Liver (tissue), 3 donors: ENCODE results near the gene SMOC2.

Experiments
- FOXA1 ChIP-seq: IDR thresholded peaks from 2 replicates; pipeline ENCODE4 v1.6.1; 2016; ENCODE audit warnings: antibody characterized with exemption
- GABPA ChIP-seq, 2 donors: IDR thresholded peaks in 1 of 2; conservative IDR thresholded peaks in 1 of 2; 2 replicates each; pipeline ENCODE4 v1.6.1; 2016; ENCODE audit warnings: antibody characterized with exemption in 2 of 2, mild to moderate bottlenecking in 1 of 2, moderate library complexity in 1 of 2
- JUND ChIP-seq, 2 donors: IDR thresholded peaks; 2 replicates each; pipeline ENCODE4 v1.6.1; 2016; ENCODE audit warnings: antibody characterized with exemption in 2 of 2
- NR2F2 ChIP-seq: IDR thresholded peaks from 2 replicates; pipeline ENCODE4 v1.6.1; 2016; ENCODE audit warnings: antibody characterized with exemption
- RAD21 ChIP-seq, 2 donors: IDR thresholded peaks; 2 replicates each; pipeline ENCODE4 v1.6.1; 2016; ENCODE audit warnings: antibody characterized with exemption in 2 of 2, mild to moderate bottlenecking in 2 of 2
- REST ChIP-seq: IDR thresholded peaks from 2 replicates; pipeline ENCODE4 v1.6.1; 2016; ENCODE audit warnings: antibody characterized with exemption, mild to moderate bottlenecking
- SP1 ChIP-seq: IDR thresholded peaks from 2 replicates; pipeline ENCODE4 v1.6.1; 2018; ENCODE audit warnings: antibody characterized with exemption, mild to moderate bottlenecking
- TAF1 ChIP-seq: conservative IDR thresholded peaks from 2 replicates; pipeline ENCODE4 v1.6.1; 2016; ENCODE audit warnings: antibody characterized with exemption, mild to moderate bottlenecking
- YY1 ChIP-seq: IDR thresholded peaks from 2 replicates; pipeline ENCODE4 v1.6.1; 2016; ENCODE audit warnings: antibody characterized with exemption, mild to moderate bottlenecking
- TF ChIP-seq, protein P1 (sequence below): IDR thresholded peaks from 2 replicates; pipeline ENCODE4 v1.6.1; 2016; ENCODE audit warnings: antibody characterized with exemption
- TF ChIP-seq, protein P2 (sequence below): fragments of 150-350 bp; IDR thresholded peaks from 2 replicates; pipeline ENCODE4 v1.5.1; 2017; ENCODE audit warnings: improper control_type of control experiment, low read depth, low read length; ENCODE audit not compliant: missing input control
- TF ChIP-seq, protein P3 (sequence below): IDR thresholded peaks from 2 replicates; pipeline ENCODE4 v1.6.1; 2016; ENCODE audit warnings: antibody characterized with exemption
- TF ChIP-seq, protein P4 (sequence below): IDR thresholded peaks from 2 replicates; pipeline ENCODE4 v1.6.1; 2016; ENCODE audit warnings: antibody characterized with exemption
- donor health status: healthy.
- donor health status: healthy.

GRCh38 chr6:168525926-168526630, 85.1 kb downstream of the SMOC2 start:
- TF ChIP-seq, protein P1, sequence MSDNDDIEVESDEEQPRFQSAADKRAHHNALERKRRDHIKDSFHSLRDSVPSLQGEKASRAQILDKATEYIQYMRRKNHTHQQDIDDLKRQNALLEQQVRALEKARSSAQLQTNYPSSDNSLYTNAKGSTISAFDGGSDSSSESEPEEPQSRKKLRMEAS: no peak
- no peak for TF ChIP-seq YY1
- TF ChIP-seq, protein P2, sequence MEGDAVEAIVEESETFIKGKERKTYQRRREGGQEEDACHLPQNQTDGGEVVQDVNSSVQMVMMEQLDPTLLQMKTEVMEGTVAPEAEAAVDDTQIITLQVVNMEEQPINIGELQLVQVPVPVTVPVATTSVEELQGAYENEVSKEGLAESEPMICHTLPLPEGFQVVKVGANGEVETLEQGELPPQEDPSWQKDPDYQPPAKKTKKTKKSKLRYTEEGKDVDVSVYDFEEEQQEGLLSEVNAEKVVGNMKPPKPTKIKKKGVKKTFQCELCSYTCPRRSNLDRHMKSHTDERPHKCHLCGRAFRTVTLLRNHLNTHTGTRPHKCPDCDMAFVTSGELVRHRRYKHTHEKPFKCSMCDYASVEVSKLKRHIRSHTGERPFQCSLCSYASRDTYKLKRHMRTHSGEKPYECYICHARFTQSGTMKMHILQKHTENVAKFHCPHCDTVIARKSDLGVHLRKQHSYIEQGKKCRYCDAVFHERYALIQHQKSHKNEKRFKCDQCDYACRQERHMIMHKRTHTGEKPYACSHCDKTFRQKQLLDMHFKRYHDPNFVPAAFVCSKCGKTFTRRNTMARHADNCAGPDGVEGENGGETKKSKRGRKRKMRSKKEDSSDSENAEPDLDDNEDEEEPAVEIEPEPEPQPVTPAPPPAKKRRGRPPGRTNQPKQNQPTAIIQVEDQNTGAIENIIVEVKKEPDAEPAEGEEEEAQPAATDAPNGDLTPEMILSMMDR: no peak
- TF ChIP-seq RAD21 (IDR thresholded peaks at IDR 0.05): no peak
- TF ChIP-seq SP1: no peak
- TF ChIP-seq REST: no peak
- TF ChIP-seq, protein P3, sequence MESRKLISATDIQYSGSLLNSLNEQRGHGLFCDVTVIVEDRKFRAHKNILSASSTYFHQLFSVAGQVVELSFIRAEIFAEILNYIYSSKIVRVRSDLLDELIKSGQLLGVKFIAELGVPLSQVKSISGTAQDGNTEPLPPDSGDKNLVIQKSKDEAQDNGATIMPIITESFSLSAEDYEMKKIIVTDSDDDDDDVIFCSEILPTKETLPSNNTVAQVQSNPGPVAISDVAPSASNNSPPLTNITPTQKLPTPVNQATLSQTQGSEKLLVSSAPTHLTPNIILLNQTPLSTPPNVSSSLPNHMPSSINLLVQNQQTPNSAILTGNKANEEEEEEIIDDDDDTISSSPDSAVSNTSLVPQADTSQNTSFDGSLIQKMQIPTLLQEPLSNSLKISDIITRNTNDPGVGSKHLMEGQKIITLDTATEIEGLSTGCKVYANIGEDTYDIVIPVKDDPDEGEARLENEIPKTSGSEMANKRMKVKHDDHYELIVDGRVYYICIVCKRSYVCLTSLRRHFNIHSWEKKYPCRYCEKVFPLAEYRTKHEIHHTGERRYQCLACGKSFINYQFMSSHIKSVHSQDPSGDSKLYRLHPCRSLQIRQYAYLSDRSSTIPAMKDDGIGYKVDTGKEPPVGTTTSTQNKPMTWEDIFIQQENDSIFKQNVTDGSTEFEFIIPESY: no peak
- TF ChIP-seq NR2F2: no peak
- no peak for TF ChIP-seq GABPA (IDR thresholded peaks at IDR 0.05 in 1 of 2, conservative IDR thresholded peaks at IDR 0.05 in 1 of 2)
- TF ChIP-seq TAF1: no peak
- no peak for TF ChIP-seq JUND (IDR thresholded peaks at IDR 0.05)
- no peak for TF ChIP-seq FOXA1
- TF ChIP-seq, protein P4, sequence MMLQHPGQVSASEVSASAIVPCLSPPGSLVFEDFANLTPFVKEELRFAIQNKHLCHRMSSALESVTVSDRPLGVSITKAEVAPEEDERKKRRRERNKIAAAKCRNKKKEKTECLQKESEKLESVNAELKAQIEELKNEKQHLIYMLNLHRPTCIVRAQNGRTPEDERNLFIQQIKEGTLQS: no peak
